Ascending aorta (tissue), 2 donors: ENCODE data around the gene VSTM2L. TPM values are rescaled to one million over a fixed set of nuclear protein-coding genes. Genes with fewer than 3 reads are reported as not detected.

Source experiments
- DNase-seq, 2 donors: peaks; one replicate each; pipeline ENCODE4 v3.0.0-alpha.2; 2019; ENCODE audit warnings: low spot score in 2 of 2
- H3K27ac ChIP-seq, 2 donors: fragments of 200-600 bp; sonication (generic); one replicate each; pipeline ENCODE4 v1.5.1; 2016 to 2017; ENCODE audit warnings: mild to moderate bottlenecking in 1 of 2
- H3K27me3 ChIP-seq: fragments of 200-600 bp; sonication (generic); one replicate; pipeline ENCODE4 v1.5.1; 2017
- H3K36me3 ChIP-seq, 2 donors: fragments of 200-600 bp; sonication (generic); one replicate each; pipeline ENCODE4 v1.5.1; 2016
- H3K4me1 ChIP-seq, 2 donors: fragments of 200-600 bp; sonication (generic); one replicate each; pipeline ENCODE4 v1.5.1; 2016 to 2017; ENCODE audit warnings: mild to moderate bottlenecking in 1 of 2
- H3K4me3 ChIP-seq, 2 donors: fragments of 200-600 bp; sonication (generic); one replicate each; pipeline ENCODE4 v1.5.1; 2016 to 2017; ENCODE audit warnings: mild to moderate bottlenecking in 1 of 2
- H3K9me3 ChIP-seq, 2 donors: fragments of 200-600 bp; sonication (generic); one replicate each; pipeline ENCODE4 v1.5.1; 2016
- CTCF ChIP-seq, 3 experiments: fragments of 200-600 bp in 2 of 3; fragments of 450-650 bp in 1 of 3; sonication (generic) in 2 of 3; IDR thresholded peaks; one replicate each; pipeline ENCODE4 v1.5.1; 2016 to 2019; ENCODE audit warnings: antibody characterized with exemption in 3 of 3, mild to moderate bottlenecking in 1 of 3, moderate library complexity in 1 of 3
- intact Hi-C: fragments of 100-400 bp; cut with DNase I; formaldehyde crosslinking; loops from one replicate; pipeline ENCODE4 v1.15.1; 2023
- total RNA-seq: library from RNA; depleted of rRNA; stranded (reverse); fragments of >200 nt; gene quantifications from one replicate; pipeline ENCODE4 v1.1.0, GENCODE V29; 2016

VSTM2L gene
- total RNA-seq, 1 donor from 2014 or later: 1.1 TPM

GRCh38 chr20:37932919-37933318 is 30.0 kb downstream of the VSTM2L start:
- H3K9me3 ChIP-seq: no peaks in the 10 kb centered on the region
- no peak for TF ChIP-seq CTCF (IDR thresholded peaks at IDR 0.05)
- intact Hi-C loops: no loop called here
- H3K4me3 ChIP-seq: no peak overlapping the region
- DNase-seq: no peak
- no peaks in the 10 kb centered on the region for H3K36me3 ChIP-seq
- H3K27ac ChIP-seq: no peak overlapping the region
- no peaks in the 10 kb centered on the region for H3K27me3 ChIP-seq
- H3K4me1 ChIP-seq: no peaks in the 10 kb centered on the region

GRCh38 chr20:37933786-37934633 is 31.1 kb downstream of the VSTM2L start:
- Histone ChIP-seq H3K9me3 (no peaks in the 10 kb centered on the region), H3K27ac (no peak overlapping the region), H3K36me3 (no peaks in the 10 kb centered on the region), H3K4me3 (no peak overlapping the region), H3K27me3 (no peaks in the 10 kb centered on the region), H3K4me1 (no peaks in the 10 kb centered on the region)
- TF ChIP-seq CTCF (IDR thresholded peaks at IDR 0.05): no peak
- DNase-seq: no peak
- intact Hi-C loops: no loop called here

- TF ChIP-seq CTCF (IDR thresholded peaks at IDR 0.05): no peak
- Histone ChIP-seq H3K27me3 (no peaks in the 10 kb centered on the region), H3K27ac (no peak overlapping the region), H3K9me3 (no peaks in the 10 kb centered on the region), H3K36me3 (no peaks in the 10 kb centered on the region), H3K4me1 (no peaks in the 10 kb centered on the region), H3K4me3 (no peak overlapping the region)
- intact Hi-C loops: no loop called here
- no peak for DNase-seq
Observed at GRCh38 chr20:37934634-37935375, 31.9 kb downstream of the VSTM2L start.

GRCh38 chr20:37935435-37935834 is 32.5 kb downstream of the VSTM2L start:
- intact Hi-C loops: no loop called here
- Histone ChIP-seq H3K4me3 (no peak overlapping the region), H3K4me1 (no peaks in the 10 kb centered on the region), H3K36me3 (no peaks in the 10 kb centered on the region), H3K9me3 (no peaks in the 10 kb centered on the region), H3K27me3 (no peaks in the 10 kb centered on the region), H3K27ac (no peak overlapping the region)
- no peak for DNase-seq
- no peak for TF ChIP-seq CTCF (IDR thresholded peaks at IDR 0.05)

GRCh38 chr20:37936041-37936440 is 33.1 kb downstream of the VSTM2L start:
- intact Hi-C loops: no loop called here
- Histone ChIP-seq H3K4me3 (no peak overlapping the region), H3K27ac (no peak overlapping the region), H3K4me1 (no peaks in the 10 kb centered on the region), H3K9me3 (no peaks in the 10 kb centered on the region), H3K36me3 (no peaks in the 10 kb centered on the region), H3K27me3 (no peaks in the 10 kb centered on the region)
- no peak for DNase-seq
- TF ChIP-seq CTCF (IDR thresholded peaks at IDR 0.05): no peak
